Activated T-helper 9 cell treated with anti-CD3 and anti-CD28 coated beads, Interleukin-2, amount 50 U/mL, for 16 hours (primary cell): ENCODE measurements around the gene WDR88.
"Not testable (repeated sequence)": the region's sequence is repeated elsewhere in the genome, so short reads cannot be mapped to it uniquely, and the experiment has no call there.

Experiments used
- DNase-seq: peaks from one replicate; pipeline ENCODE4 v3.0.0-alpha.2; 2020; ENCODE audit warnings: low read depth

Gene WDR88

DNA sequence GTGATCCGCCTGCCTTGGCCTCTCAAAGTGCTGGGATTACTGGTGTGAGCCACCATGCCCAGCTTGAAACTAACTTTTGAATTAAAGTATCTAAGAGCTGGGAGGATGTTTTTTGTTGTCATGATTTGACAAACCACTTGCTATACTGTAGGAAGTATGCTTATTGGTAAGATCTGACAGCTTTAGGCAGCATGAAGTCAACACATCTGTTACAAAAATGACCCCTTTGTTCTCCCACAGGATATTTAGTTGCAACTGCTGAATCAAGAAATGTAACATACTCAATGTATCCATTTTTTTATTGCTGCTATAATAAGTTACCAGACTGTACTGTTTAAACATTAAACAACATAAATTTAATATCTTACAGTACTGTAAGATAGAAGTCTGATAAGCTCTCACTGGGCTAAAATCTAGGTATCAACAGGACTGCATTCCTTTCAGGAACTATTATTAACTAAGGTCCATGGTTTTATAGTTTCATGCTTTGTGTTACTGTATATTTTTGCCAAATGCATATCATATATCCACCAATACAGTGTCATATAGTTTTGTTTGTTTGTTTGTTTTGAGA, 39.4 kb downstream of the WDR88 start:
- DNase-seq: no peak

- no peak for DNase-seq
Measured at GRCh38 chr19:33171916-33172359, 40.0 kb downstream of the WDR88 start.

DNA sequence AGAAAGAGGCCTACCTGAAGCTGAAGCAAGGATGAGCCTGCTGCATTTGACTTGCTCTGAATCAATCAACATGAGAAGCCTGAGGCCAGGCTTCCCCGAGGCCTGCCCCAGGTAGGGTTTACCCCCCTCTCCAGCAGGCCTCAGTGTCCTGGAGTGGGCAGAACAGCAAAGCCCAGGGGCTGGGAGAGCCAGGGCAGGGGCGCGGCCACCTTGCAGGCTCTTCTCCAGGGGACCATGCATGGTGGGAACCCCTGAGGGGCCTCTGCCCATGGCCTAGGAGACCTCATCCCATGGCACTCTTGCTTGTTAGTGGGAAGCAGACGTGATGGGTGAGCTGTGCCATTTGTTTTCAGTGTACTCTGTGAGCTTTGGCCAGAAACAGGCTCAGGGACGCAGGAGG, 42.3 kb downstream of the WDR88 start:
- no peak for DNase-seq

DNA sequence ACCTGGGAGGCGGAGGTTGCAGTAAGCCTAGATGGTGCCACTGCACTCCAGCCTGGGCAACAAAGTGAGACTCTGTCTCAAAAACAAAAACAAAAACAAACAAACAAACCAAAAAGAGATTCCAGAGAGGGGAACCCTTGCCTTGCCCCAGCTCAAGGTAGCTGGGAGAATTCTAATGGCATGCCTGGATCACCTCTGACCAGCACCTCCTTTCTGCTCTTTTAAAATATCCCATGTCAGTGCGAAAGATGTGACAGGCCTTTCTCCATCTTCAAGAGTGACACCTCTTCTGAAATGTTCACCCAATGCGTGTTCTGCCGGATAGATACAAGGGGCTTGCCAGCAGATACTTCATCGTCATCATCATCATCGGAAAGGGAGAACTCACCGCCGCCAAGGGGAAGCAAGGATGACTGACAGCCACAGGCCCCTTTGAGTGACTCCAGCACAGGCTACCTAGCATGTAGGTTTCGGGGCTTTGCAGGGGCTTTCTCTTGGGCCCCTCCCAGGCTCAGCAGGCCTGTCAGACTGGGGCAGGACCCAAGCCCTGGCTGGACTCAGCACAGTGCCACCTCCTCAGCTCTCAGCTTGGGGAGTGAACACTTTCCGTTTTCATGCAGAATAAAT, 43.4 kb downstream of the WDR88 start:
- DNase-seq: no peak

GRCh38 chr19:33175886-33176669, 44.2 kb downstream of the WDR88 start:
- DNase-seq: peak; percentile 6

- DNase-seq: peak; percentile 94
Measured at GRCh38 chr19:33176670-33177416, 44.9 kb downstream of the WDR88 start.

- DNase-seq: no peak
Measured at GRCh38 chr19:33177417-33177979, 45.6 kb downstream of the WDR88 start.

DNA sequence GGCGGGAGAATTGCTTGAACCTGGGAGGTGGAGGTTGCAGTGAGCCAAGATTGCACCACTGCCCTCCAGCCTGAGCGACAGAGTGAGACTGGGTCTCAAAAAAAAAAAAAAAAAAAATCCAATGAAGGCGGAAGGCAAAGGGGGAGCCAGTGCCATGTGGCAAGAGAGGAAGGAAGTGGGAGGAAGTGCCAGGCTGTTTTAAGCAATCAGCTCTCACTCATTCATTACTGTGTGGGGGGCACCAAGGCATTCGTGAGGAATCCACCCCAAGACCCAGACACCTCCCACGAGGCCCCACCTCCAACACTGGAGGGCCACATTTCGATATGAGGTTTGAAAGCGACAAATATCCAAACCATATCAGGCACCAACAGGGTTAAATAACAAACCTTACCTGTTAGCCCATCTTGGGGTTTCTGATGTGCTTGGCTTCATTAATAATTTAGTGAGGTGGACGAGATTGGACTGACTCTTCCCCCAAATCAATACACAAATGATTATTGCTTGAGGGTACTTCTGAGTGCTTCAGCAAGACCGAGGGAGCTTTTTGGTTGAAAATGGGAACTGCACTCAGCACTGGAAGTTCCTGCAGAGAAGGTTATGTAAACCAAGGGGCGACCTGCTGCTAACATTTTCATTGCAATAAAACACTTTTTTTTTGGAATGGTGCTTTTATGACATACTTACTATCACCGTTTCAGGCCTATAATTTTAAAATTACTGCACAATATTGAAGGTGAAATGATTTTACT, 54.7 kb downstream of the WDR88 start:
- DNase-seq: no peak

GRCh38 chr19:33187183-33187540, 55.2 kb downstream of the WDR88 start:
- no peak for DNase-seq

DNA sequence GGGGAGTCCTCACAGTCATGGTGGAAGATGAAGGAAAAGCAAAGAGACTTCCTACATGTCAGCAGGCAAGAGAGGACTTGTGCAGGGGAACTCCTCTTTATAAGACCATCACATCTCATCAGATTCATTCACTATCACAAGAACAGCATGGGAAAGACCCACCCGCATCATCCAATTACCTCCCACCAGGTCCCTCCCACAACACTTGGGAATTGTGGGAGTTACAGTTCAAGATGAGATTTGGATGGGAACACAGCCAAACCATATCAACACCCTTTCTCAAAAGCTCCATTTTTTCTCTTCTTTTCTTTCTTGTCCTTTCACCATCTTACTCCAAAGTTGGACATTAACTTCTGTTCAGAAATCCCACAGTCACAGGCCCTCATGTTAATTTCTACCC, 57.5 kb downstream of the WDR88 start:
- no peak for DNase-seq

DNA sequence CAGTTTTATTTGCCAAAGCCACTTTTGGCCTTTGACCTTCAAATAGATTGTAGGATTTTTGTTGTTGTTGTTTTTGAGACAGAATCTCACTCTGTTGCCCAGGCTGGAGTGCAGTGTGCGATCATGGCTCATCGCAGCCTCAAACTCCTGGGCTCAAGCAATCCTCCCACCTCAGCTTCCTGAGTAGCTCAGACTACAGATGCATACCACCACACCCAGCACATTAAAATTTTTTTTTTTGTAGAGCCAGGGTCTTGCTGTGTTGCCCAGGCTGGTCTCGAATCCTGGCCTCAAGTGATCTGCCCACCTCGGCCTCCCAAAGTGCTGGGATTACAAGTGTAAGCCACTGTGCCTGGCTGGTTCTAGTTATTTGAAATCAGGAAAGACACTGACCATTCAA, 59.2 kb downstream of the WDR88 start:
- DNase-seq: not testable (repeated sequence)

DNA sequence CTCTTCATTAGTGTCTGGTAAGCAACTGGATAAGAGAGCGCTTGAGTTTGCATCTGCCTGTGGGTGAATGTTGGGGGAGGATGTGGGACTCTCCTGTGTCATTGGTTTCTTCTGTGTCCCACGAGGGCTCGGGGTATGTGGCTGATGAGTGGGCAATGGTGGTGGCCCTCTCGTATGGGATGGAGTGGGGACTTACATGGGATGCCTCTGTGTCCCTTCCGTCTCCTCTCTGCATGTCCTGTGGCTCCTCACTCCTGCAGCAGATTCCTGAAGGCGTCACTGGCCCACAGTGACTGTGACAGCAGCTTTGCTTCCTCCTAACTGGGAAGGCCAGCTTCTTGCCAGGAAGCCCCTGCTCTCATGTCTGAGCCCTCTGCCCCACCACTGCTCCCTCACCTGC, 59.6 kb downstream of the WDR88 start:
- no peak for DNase-seq

GRCh38 chr19:33192010-33192409, 60.1 kb downstream of the WDR88 start:
- no peak for DNase-seq

- no peak for DNase-seq
Measured at GRCh38 chr19:33193269-33193864, 61.5 kb downstream of the WDR88 start.

GRCh38 chr19:33193865-33194362, 62.0 kb downstream of the WDR88 start, which contains the start of gene LRP3:
TSS of gene LRP3 (plus strand) at chr19:33194330. CDS start at chr19:33194786, 456 bp downstream.
- no peak for DNase-seq

DNA sequence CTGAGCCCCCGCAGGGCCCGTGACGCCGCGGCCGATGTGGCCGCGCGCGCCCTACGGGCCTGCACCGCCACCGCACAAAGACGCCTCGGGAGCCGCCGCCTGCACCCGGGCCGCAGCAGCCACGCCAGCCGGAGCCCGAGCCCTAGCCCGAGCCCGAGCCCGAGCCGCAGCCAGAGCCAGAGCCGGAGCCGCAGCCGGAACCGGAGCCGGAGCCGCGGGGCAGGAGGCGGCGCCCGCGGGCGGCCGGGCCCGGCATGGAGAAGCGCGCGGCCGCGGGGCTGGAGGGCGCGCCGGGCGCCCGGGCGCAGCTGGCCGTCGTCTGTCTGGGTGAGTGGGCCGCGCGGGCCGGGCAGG, 62.6 kb downstream of the WDR88 start:
- no peak for DNase-seq

GRCh38 chr19:33194886-33195644, 63.2 kb downstream of the WDR88 start:
- DNase-seq: no peak

GRCh38 chr19:33195645-33196347, 63.9 kb downstream of the WDR88 start:
- no peak for DNase-seq

DNA sequence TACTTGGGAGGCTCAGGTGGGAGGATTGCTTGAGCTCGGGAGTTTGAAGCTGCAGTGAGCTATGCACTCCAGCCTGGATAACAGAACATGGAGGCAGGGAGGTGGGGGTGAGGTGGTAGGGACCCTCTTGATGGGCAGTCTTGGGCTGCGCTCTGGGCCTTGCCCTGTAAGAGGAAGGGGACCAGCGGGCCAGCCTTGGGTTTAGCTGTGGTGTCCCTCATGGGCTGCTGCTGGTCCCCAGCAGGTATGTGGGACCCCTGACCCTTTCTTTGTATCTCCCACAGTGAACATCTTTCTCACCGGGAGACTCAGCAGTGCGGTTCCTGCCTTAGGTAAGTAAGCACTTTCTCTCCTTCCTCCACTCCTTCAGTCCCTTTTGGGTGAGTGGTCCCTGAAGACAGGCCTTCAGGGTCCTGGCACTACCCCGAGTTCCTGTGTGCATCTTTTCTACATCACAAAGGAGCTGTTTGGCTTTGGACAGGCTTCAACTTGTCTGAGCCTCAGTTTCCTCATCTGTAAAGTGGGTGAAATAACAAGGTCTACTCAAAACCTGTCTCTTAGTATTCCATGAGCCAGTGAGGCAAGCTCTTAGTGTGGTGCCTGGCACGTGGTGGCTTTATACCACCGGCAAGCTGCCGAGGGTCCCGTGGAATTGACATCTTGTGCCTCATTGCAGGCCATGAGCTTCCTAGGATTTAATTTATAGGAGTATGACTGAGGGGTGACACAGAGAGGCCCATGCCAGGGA, 64.7 kb downstream of the WDR88 start:
- DNase-seq: no peak
